Measurements from ENCODE around the gene CHRNA3. TPM values are rescaled to one million over a fixed set of nuclear protein-coding genes. Genes with fewer than 3 reads are reported as not detected.

Gene CHRNA3
- polyA plus RNA-seq, 1 of the 3 experiments (the other 2 are of a cell fraction): 2.3 TPM

GRCh38 chr15:78552597-78552996 lies 68.2 kb downstream of the CHRNA3 start:
- no peaks in the 10 kb centered on the region for H3K79me2 ChIP-seq (ENCODE audit: insufficient read depth)
- H3K27me3 ChIP-seq (ENCODE audit: insufficient read depth): no peaks in the 10 kb centered on the region
- TF ChIP-seq RFX5 (IDR thresholded peaks at IDR 0.05; ENCODE audit: low read length) (no peak), GATA2 (CRISPR knock-in tag; IDR thresholded peaks at IDR 0.05) (no peak), EP300 (IDR thresholded peaks at IDR 0.05; ENCODE audit: borderline replicate concordance in 1 of 2, low read depth in 1 of 2, low read length in 1 of 2) (no peak), ELF1 (IDR thresholded peaks at IDR 0.05) (no peak), CHD2 (IDR thresholded peaks at IDR 0.05; ENCODE audit: low read length, partially characterized antibody) (no peak)
- H3K27ac ChIP-seq (ENCODE audit: low read depth in 2 of 2, low read length in 1 of 2): no peak overlapping the region
- H3K4me2 ChIP-seq: no peak overlapping the region
- H3K4me3 ChIP-seq (ENCODE audit: low read depth in 2 of 2, low read length in 1 of 2): no peak overlapping the region
- H3K9ac ChIP-seq: no peak overlapping the region
- ChIA-PET CTCF (interaction anchor here (1.2 kb wide), 1 partner anchor 183 kb away, joined by 3 read pairs; no protein-coding TSS in a partner anchor), POLR2A (interaction anchor here (1.4 kb wide), 1 partner anchor 13 kb away, joined by 3 read pairs; the partner anchor contains the start of gene CHRNA5)
- H3K36me3 ChIP-seq (replicated peaks in 1 of 2; ENCODE audit: control insufficient read depth in 1 of 2, insufficient read depth in 2 of 2, low read length in 1 of 2): peaks cover 27 to 32% of the 10 kb centered on the region in 2 experiments
- 75% methylated on average over 5 of the region's 5 CpGs for WGBS (ENCODE audit: low lambda C conversion rate)
- H3K9me2 ChIP-seq: no peaks in the 10 kb centered on the region
- H2AFZ ChIP-seq (ENCODE audit: low read depth): no peak overlapping the region
- H3K9me3 ChIP-seq: no peaks in the 10 kb centered on the region
- no peaks in the 10 kb centered on the region for H4K20me1 ChIP-seq (ENCODE audit: insufficient read depth)
- H3F3A ChIP-seq (replicated peaks; ENCODE audit: insufficient read depth): peaks cover 8% of the 10 kb centered on the region
- DNase-seq: no peak
- H3K4me1 ChIP-seq (ENCODE audit: control insufficient read depth in 1 of 2, insufficient read depth in 2 of 2, low read depth in 1 of 2, low read length in 1 of 2): no peaks in the 10 kb centered on the region

- no peak overlapping the region for H3K9ac ChIP-seq
- no peak for TF ChIP-seq EP300 (IDR thresholded peaks at IDR 0.05; ENCODE audit: borderline replicate concordance in 1 of 2, low read depth in 1 of 2, low read length in 1 of 2)
- TF ChIP-seq TCF12 (IDR thresholded peaks at IDR 0.05): no peak
- no peak for TF ChIP-seq YY1 (IDR thresholded peaks at IDR 0.05; ENCODE audit: low read depth)
- TF ChIP-seq, protein P1, sequence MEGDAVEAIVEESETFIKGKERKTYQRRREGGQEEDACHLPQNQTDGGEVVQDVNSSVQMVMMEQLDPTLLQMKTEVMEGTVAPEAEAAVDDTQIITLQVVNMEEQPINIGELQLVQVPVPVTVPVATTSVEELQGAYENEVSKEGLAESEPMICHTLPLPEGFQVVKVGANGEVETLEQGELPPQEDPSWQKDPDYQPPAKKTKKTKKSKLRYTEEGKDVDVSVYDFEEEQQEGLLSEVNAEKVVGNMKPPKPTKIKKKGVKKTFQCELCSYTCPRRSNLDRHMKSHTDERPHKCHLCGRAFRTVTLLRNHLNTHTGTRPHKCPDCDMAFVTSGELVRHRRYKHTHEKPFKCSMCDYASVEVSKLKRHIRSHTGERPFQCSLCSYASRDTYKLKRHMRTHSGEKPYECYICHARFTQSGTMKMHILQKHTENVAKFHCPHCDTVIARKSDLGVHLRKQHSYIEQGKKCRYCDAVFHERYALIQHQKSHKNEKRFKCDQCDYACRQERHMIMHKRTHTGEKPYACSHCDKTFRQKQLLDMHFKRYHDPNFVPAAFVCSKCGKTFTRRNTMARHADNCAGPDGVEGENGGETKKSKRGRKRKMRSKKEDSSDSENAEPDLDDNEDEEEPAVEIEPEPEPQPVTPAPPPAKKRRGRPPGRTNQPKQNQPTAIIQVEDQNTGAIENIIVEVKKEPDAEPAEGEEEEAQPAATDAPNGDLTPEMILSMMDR (IDR thresholded peaks at IDR 0.05): no peak
- TF ChIP-seq RCOR1 (IDR thresholded peaks at IDR 0.05; ENCODE audit: low read length): no peak
- peaks cover 11% of the 10 kb centered on the region for H3F3A ChIP-seq (replicated peaks; ENCODE audit: insufficient read depth)
- H3K4me1 ChIP-seq (ENCODE audit: control insufficient read depth in 1 of 2, insufficient read depth in 2 of 2, low read depth in 1 of 2, low read length in 1 of 2): no peaks in the 10 kb centered on the region
- no peak for DNase-seq
- ChIA-PET POLR2A (no interaction called here), CTCF (no interaction called here)
- H3K4me3 ChIP-seq (ENCODE audit: low read depth in 2 of 2, low read length in 1 of 2): no peak overlapping the region
- H3K9me2 ChIP-seq: no peaks in the 10 kb centered on the region
- no peak overlapping the region for H2AFZ ChIP-seq (ENCODE audit: low read depth)
- H3K4me2 ChIP-seq: no peak overlapping the region
- 83% methylated on average over 5 of the region's 5 CpGs for WGBS (ENCODE audit: low lambda C conversion rate)
- peaks cover 32 to 39% of the 10 kb centered on the region in 2 experiments for H3K36me3 ChIP-seq (replicated peaks in 1 of 2; ENCODE audit: control insufficient read depth in 1 of 2, insufficient read depth in 2 of 2, low read length in 1 of 2)
- no peak overlapping the region for H3K27ac ChIP-seq (ENCODE audit: low read depth in 2 of 2, low read length in 1 of 2)
- H3K79me2 ChIP-seq (ENCODE audit: insufficient read depth): no peaks in the 10 kb centered on the region
- H4K20me1 ChIP-seq (ENCODE audit: insufficient read depth): no peaks in the 10 kb centered on the region
- no peaks in the 10 kb centered on the region for H3K27me3 ChIP-seq (ENCODE audit: insufficient read depth)
- H3K9me3 ChIP-seq: no peaks in the 10 kb centered on the region
These were observed 68.9 kb downstream of the CHRNA3 start for GRCh38 chr15:78551902-78552301.

DNA sequence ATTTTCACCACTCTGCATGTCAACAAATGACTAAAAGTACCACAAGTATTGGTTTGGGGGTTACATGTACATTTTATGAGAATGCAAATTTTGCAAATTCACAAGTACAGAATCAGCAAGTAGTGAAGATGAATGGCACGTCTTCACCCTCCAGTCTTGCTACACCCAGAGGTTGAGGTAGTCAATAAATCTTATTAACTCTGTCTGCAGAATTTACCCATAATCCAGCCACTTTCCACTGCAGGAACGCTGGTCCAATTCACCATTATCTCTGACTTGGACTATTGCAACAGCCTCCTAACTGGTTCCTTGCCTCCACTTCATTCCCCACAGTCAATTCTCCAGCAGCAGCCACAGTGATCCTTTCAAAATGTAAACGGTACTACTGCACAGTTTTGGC lies 70.0 kb downstream of the CHRNA3 start:
- no peak overlapping the region for H3K27ac ChIP-seq (ENCODE audit: low read depth in 2 of 2, low read length in 1 of 2)
- POLR2A ChIA-PET: interaction anchor here (2.0 kb wide), 1 partner anchor 10 kb away, joined by 4 read pairs; no protein-coding TSS in a partner anchor
- TF ChIP-seq RFX5 (IDR thresholded peaks at IDR 0.05; ENCODE audit: low read length) (no peak), PBX3 (IDR thresholded peaks at IDR 0.05) (no peak), TCF12 (IDR thresholded peaks at IDR 0.05) (no peak), TEAD4 (IDR thresholded peaks at IDR 0.05; ENCODE audit: borderline replicate concordance, insufficient read depth) (no peak), MEF2A (IDR thresholded peaks at IDR 0.05; ENCODE audit: borderline replicate concordance, low read depth) (no peak), YY1 (IDR thresholded peaks at IDR 0.05; ENCODE audit: low read depth) (no peak), EP300 (IDR thresholded peaks at IDR 0.05; ENCODE audit: borderline replicate concordance in 1 of 2, low read depth in 1 of 2, low read length in 1 of 2) (no peak)
- TF ChIP-seq, protein P2, sequence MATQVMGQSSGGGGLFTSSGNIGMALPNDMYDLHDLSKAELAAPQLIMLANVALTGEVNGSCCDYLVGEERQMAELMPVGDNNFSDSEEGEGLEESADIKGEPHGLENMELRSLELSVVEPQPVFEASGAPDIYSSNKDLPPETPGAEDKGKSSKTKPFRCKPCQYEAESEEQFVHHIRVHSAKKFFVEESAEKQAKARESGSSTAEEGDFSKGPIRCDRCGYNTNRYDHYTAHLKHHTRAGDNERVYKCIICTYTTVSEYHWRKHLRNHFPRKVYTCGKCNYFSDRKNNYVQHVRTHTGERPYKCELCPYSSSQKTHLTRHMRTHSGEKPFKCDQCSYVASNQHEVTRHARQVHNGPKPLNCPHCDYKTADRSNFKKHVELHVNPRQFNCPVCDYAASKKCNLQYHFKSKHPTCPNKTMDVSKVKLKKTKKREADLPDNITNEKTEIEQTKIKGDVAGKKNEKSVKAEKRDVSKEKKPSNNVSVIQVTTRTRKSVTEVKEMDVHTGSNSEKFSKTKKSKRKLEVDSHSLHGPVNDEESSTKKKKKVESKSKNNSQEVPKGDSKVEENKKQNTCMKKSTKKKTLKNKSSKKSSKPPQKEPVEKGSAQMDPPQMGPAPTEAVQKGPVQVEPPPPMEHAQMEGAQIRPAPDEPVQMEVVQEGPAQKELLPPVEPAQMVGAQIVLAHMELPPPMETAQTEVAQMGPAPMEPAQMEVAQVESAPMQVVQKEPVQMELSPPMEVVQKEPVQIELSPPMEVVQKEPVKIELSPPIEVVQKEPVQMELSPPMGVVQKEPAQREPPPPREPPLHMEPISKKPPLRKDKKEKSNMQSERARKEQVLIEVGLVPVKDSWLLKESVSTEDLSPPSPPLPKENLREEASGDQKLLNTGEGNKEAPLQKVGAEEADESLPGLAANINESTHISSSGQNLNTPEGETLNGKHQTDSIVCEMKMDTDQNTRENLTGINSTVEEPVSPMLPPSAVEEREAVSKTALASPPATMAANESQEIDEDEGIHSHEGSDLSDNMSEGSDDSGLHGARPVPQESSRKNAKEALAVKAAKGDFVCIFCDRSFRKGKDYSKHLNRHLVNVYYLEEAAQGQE (IDR thresholded peaks at IDR 0.05; ENCODE audit: low read depth, low read length): no peak

More for the DNA sequence above, 70.0 kb downstream of the CHRNA3 start:
- Histone ChIP-seq H3K9ac (no peak overlapping the region), H3K4me3 (ENCODE audit: low read depth in 2 of 2, low read length in 1 of 2) (no peak overlapping the region), H4K20me1 (ENCODE audit: insufficient read depth) (no peaks in the 10 kb centered on the region), H3K9me2 (no peaks in the 10 kb centered on the region), H3K4me1 (ENCODE audit: control insufficient read depth in 1 of 2, insufficient read depth in 2 of 2, low read depth in 1 of 2, low read length in 1 of 2) (no peaks in the 10 kb centered on the region), H3K79me2 (ENCODE audit: insufficient read depth) (no peaks in the 10 kb centered on the region), H3K4me2 (no peak overlapping the region), H2AFZ (ENCODE audit: low read depth) (no peak overlapping the region), H3F3A (replicated peaks; ENCODE audit: insufficient read depth) (peaks cover 11% of the 10 kb centered on the region), H3K36me3 (replicated peaks in 1 of 2; ENCODE audit: control insufficient read depth in 1 of 2, insufficient read depth in 2 of 2, low read length in 1 of 2) (peaks cover 41 to 47% of the 10 kb centered on the region in 2 experiments), H3K27me3 (ENCODE audit: insufficient read depth) (no peaks in the 10 kb centered on the region), H3K9me3 (no peaks in the 10 kb centered on the region)
- no peak for DNase-seq
- 89% methylated on average over 3 of the region's 3 CpGs for WGBS (ENCODE audit: low lambda C conversion rate)
- CTCF ChIA-PET: interaction anchor here (0.8 kb wide), 1 partner anchor 65 kb away, joined by 3 read pairs; no protein-coding TSS in a partner anchor
